OCI-LY7 (cell line): ENCODE data around the gene RNF7.

ENCODE experiments used
- CTCF ChIP-seq: fragments of 200-600 bp; sonication (generic); conservative IDR thresholded peaks from 2 replicates; pipeline ENCODE4 v1.5.1; 2014; ENCODE audit warnings: mild to moderate bottlenecking, antibody characterized with exemption, low read length, moderate library complexity, mixed read lengths
- EZH2phosphoT487 ChIP-seq: fragments of 200-600 bp; sonication (generic); IDR thresholded peaks from 2 replicates; pipeline ENCODE4 v1.6.1; 2018; ENCODE audit warnings: low read depth, borderline replicate concordance, mild to moderate bottlenecking, mixed run types, antibody characterized with exemption, low read length, moderate library complexity, mixed read lengths

GRCh38 chr3:141777957-141778813 lies 40.1 kb downstream of the RNF7 start:
- no peak for TF ChIP-seq CTCF
- no peak for TF ChIP-seq EZH2phosphoT487
